H1 (cell line): Measurements from ENCODE around the gene PKMYT1. TPM values are rescaled to one million over a fixed set of nuclear protein-coding genes. Genes with fewer than 3 reads are reported as not detected.
A peak's percentile ranks its signal among the peaks of the same experiment; 100 is the strongest.

ENCODE experiments used
- BACH1 ChIP-seq: IDR thresholded peaks from 2 replicates; pipeline ENCODE4 v1.6.1; 2012; ENCODE audit warnings: low read length, improper control_type of control experiment
- BRCA1 ChIP-seq: IDR thresholded peaks from 2 replicates; pipeline ENCODE4 v1.6.1; 2012; ENCODE audit warnings: low read depth, low read length, improper control_type of control experiment
- CEBPB ChIP-seq: IDR thresholded peaks from 2 replicates; pipeline ENCODE4 v1.6.1; 2012; ENCODE audit warnings: low read depth, low read length
- CHD1 ChIP-seq: IDR thresholded peaks from 2 replicates; pipeline ENCODE4 v1.6.1; 2012; ENCODE audit warnings: low read depth, low read length, improper control_type of control experiment
- CREB1 ChIP-seq: IDR thresholded peaks from 2 replicates; pipeline ENCODE4 v1.6.1; 2012; ENCODE audit warnings: inconsistent platforms
- CTBP2 ChIP-seq: IDR thresholded peaks from 2 replicates; pipeline ENCODE4 v1.7.0; 2011; ENCODE audit warnings: borderline replicate concordance, mild to moderate bottlenecking, moderate library complexity, mixed read lengths, low read length; ENCODE audit not compliant: insufficient read depth, insufficient read length
- E2F6 ChIP-seq: IDR thresholded peaks from 2 replicates; pipeline ENCODE4 v1.6.1; 2012; ENCODE audit warnings: inconsistent platforms
- EZH2 ChIP-seq: fragments of 200-600 bp; sonication (generic); IDR thresholded peaks from 2 replicates; pipeline ENCODE4 v1.7.1; 2012; ENCODE audit warnings: low read depth, mild to moderate bottlenecking, moderate library complexity, low read length, inconsistent platforms; ENCODE audit not compliant: severe bottlenecking
- FOSL1 ChIP-seq: IDR thresholded peaks from 2 replicates; pipeline ENCODE4 v1.6.1; 2011; ENCODE audit warnings: mild to moderate bottlenecking, low read depth, low read length, moderate library complexity; ENCODE audit not compliant: insufficient read depth
- GABPA ChIP-seq: IDR thresholded peaks from 2 replicates; pipeline ENCODE4 v1.6.1; 2011; ENCODE audit warnings: mild to moderate bottlenecking, low read length, moderate library complexity, borderline replicate concordance; ENCODE audit not compliant: insufficient read depth
- JUN ChIP-seq: IDR thresholded peaks from 2 replicates; pipeline ENCODE4 v1.6.1; 2011; ENCODE audit warnings: low read depth, mild to moderate bottlenecking, improper control_type of control experiment, low read length
- MAX ChIP-seq: IDR thresholded peaks from 2 replicates; pipeline ENCODE4 v1.6.1; 2012; ENCODE audit warnings: inconsistent platforms
- NANOG ChIP-seq: IDR thresholded peaks from 2 replicates; pipeline ENCODE4 v1.6.1; 2011; ENCODE audit warnings: low read length, low read depth, mild to moderate bottlenecking, inconsistent platforms; ENCODE audit not compliant: insufficient read depth, poor library complexity, severe bottlenecking
- POLR2AphosphoS5 ChIP-seq: IDR thresholded peaks from 2 replicates; pipeline ENCODE4 v1.6.1; 2011; ENCODE audit warnings: low read depth, low read length
- POU5F1 ChIP-seq: IDR thresholded peaks from 2 replicates; pipeline ENCODE4 v1.6.1; 2011; ENCODE audit warnings: low read depth, mild to moderate bottlenecking, low read length, moderate library complexity
- RBBP5 ChIP-seq: IDR thresholded peaks from 2 replicates; pipeline ENCODE4 v1.7.1; 2012; ENCODE audit warnings: low read depth, mild to moderate bottlenecking, inconsistent platforms, low read length, moderate library complexity, borderline replicate concordance
- RNF2 ChIP-seq: fragments of 200-900, 300-1000 bp; sonication (generic); IDR thresholded peaks from 2 replicates; pipeline ENCODE4 v1.7.1; 2016; ENCODE audit warnings: borderline replicate concordance, low read depth, mild to moderate bottlenecking, antibody characterized with exemption, low read length; ENCODE audit not compliant: poor library complexity, severe bottlenecking; ENCODE audit errors: missing control alignments
- RXRA ChIP-seq: IDR thresholded peaks from 2 replicates; pipeline ENCODE4 v1.6.1; 2011; ENCODE audit warnings: low read depth, mild to moderate bottlenecking, low read length, moderate library complexity; ENCODE audit not compliant: insufficient read depth
- SUZ12 ChIP-seq: fragments of 200-600 bp; sonication (generic); IDR thresholded peaks from 2 replicates; pipeline ENCODE4 v1.6.1; 2012; ENCODE audit warnings: mild to moderate bottlenecking, inconsistent platforms, low read length, moderate library complexity, mixed read lengths
- TAF7 ChIP-seq: optimal IDR thresholded peaks from 2 replicates; pipeline ENCODE3; 2011; ENCODE audit warnings: low read depth, mild to moderate bottlenecking, inconsistent platforms, low read length, moderate library complexity, borderline replicate concordance
- TCF12 ChIP-seq: IDR thresholded peaks from 2 replicates; pipeline ENCODE4 v1.6.1; 2011; ENCODE audit warnings: low read depth, mild to moderate bottlenecking, low read length
- USF2 ChIP-seq: IDR thresholded peaks from 2 replicates; pipeline ENCODE4 v1.6.1; 2011; ENCODE audit warnings: low read length, improper control_type of control experiment
- polyA plus RNA-seq, 7 experiments: library from polyadenylated mRNA; depleted of rRNA in 3 of 7; stranded (reverse) in 5 of 7; unstranded in 2 of 7; fragments of >200 nt in 5 of 7; fragments of 200-250 nt in 2 of 7; gene quantifications; 1 replicate in 5 of 7; 2 replicates in 1 of 7; 4 replicates in 1 of 7; pipeline versions ENCODE4 v1.2.1 to v1.2.3, GENCODE V29; 2011 to 2013; ENCODE audit warnings: missing spikeins in 2 of 7, mixed read lengths in 2 of 7
- total RNA-seq: library from RNA; stranded (reverse); fragmentation: NEBNext Ultra II Directional; extraction: Animal tissue kit (Norgen Biotek cat#: 25700); gene quantifications from 2 replicates; pipeline ENCODE4 v1.2.1, GENCODE V29; 2021

Gene PKMYT1
- total and polyA plus RNA-seq, 2 of the 8 experiments (the other 6 are each of a cell fraction or from before 2014, with no cell fraction given), result 74.7 to 85.2 TPM

GRCh38 chr16:2968738-2969544 is 11.3 kb downstream of the PKMYT1 start, which contains the start of gene PAQR4 (continued):
- TF ChIP-seq RNF2 (no peak), BRCA1 (no peak), BACH1 (no peak), CEBPB (no peak), CTBP2 (no peak), POLR2AphosphoS5 (no peak), TCF12 (no peak), GABPA (peak; percentile 58; the same call in 1 of the 2 replicates), MAX (peak; percentile 33; the same call in 1 of the 2 replicates), RXRA (no peak), SUZ12 (no peak), FOSL1 (no peak), USF2 (no peak), RBBP5 (no peak; the same call in 1 of the 2 replicates), NANOG (no peak), CHD1 (no peak), POU5F1 (no peak), CREB1 (0 out of 2 replicates have a peak, but pooled peaks have one; percentile 29), EZH2 (no peak), TAF7 (no peak), JUN (no peak), E2F6 (no peak)
